ENCODE results near the gene ACADSB.

Gene ACADSB

GRCh38 chr10:123097039-123097438, 88.2 kb downstream of the ACADSB start:
- DNase-seq (ENCODE audit: low read depth in 1 of 2, low spot score in 1 of 2): no peak
- in situ Hi-C loops (cut with HindIII; ENCODE audit: low pct_unique_long_range_greater_than_20kb, low sequenced_read_pairs): no loop called here
- TF ChIP-seq JUND (IDR thresholded peaks at IDR 0.05; ENCODE audit: low read depth): no peak

GRCh38 chr10:123100030-123100762, 91.4 kb downstream of the ACADSB start:
- in situ Hi-C loops (cut with HindIII; ENCODE audit: low pct_unique_long_range_greater_than_20kb, low sequenced_read_pairs): no loop called here
- no peak for TF ChIP-seq JUND (IDR thresholded peaks at IDR 0.05; ENCODE audit: low read depth)
- DNase-seq (ENCODE audit: low read depth in 1 of 2, low spot score in 1 of 2): no peak

DNA sequence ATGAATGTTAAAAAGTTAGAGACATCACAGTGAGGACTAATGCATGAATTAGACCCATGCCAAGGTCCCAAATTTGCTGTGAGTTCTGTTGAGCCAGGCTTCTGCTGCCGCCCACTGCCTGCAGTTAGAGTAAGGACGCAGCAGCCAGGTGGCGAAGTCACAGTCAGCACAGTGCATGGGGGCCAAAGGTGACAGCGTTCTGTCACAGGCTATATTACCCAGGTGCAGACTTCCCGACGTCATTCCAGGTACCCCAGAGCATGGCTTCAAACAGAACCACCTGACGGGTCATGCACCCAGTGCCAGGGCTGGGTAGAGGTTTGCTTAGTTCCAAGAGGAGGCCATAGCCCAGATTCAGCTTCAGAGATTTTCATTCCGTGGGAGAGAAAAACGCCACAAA, 93.1 kb downstream of the ACADSB start:
- TF ChIP-seq JUND (IDR thresholded peaks at IDR 0.05; ENCODE audit: low read depth): no peak
- in situ Hi-C loops (cut with HindIII; ENCODE audit: low pct_unique_long_range_greater_than_20kb, low sequenced_read_pairs): no loop called here
- no peak for DNase-seq (ENCODE audit: low read depth in 1 of 2, low spot score in 1 of 2)

- no peak for DNase-seq (ENCODE audit: low read depth in 1 of 2, low spot score in 1 of 2)
- in situ Hi-C loops (cut with HindIII; ENCODE audit: low pct_unique_long_range_greater_than_20kb, low sequenced_read_pairs): no loop called here
- no peak for TF ChIP-seq JUND (IDR thresholded peaks at IDR 0.05; ENCODE audit: low read depth)
Measured at GRCh38 chr10:123102673-123103072, 93.9 kb downstream of the ACADSB start.

DNA sequence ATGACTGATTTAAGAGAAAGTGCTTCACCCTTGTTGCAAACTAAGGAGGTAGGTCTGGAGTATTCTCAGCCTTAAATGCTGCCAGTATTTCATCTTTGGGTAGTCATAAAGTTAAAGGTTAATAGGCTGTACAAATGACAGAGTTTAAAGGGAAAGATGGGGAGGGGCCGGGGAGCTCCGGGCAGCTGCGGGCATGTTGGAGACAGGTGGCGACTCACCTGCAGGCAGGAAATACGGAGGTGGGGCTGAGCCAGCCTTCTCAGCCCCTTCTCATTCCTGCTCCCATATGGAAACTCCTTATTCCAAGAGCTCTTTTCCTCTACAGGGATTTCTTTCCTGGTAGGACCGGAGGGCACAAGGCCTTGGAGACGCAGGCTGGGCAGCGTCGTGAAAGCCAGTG, 95.1 kb downstream of the ACADSB start:
- no peak for TF ChIP-seq JUND (IDR thresholded peaks at IDR 0.05; ENCODE audit: low read depth)
- in situ Hi-C loops (cut with HindIII; ENCODE audit: low pct_unique_long_range_greater_than_20kb, low sequenced_read_pairs): no loop called here
- no peak for DNase-seq (ENCODE audit: low read depth in 1 of 2, low spot score in 1 of 2)

Measured in T47D (cell line).